Right ventricle myocardium superior (tissue), 1 donor: Measurements from ENCODE around the gene UBE2A. TPM values are rescaled to one million over a fixed set of nuclear protein-coding genes. Genes with fewer than 3 reads are reported as not detected.

Source experiments
- ATAC-seq: fragments of 200-7000 bp; cut with Tn5 transposase; one replicate; pipeline ENCODE4 v1.9.1; 2020; ENCODE audit warnings: mild to moderate bottlenecking; ENCODE audit not compliant: poor library complexity
- DNase-seq: peaks from one replicate; pipeline ENCODE4 v3.0.0-alpha.2; 2020
- intact Hi-C: fragments of 100-400 bp; cut with DNase I; formaldehyde crosslinking; loops from one replicate; pipeline ENCODE4 v1.11.2; 2022
- long read RNA-seq: library from polyadenylated mRNA; unstranded; transcript quantifications from one replicate; pipeline ENCODE4 v2.0.0, GENCODE V29; 2021
- total RNA-seq: library from RNA; stranded (reverse); fragmentation: NEBNext Ultra II Directional; extraction: Animal tissue kit (Norgen Biotek cat#: 25700); gene quantifications from one replicate; pipeline ENCODE4 v1.2.1, GENCODE V29; 2021
- donor health status: DM: no; HTN: yes; CAD: no; lungs with severe emphysema.

Gene UBE2A
- total RNA-seq, result 58.5 TPM
- long read RNA-seq, transcript UBE2A-202 (6 exons, 1,874 nt), result major isoform, 103 of 119 reads
- long read RNA-seq, transcript UBE2A-207 (5 exons, 934 nt), result minor isoform, 8 of 119 reads
- long read RNA-seq, partial matches to known transcripts, result 1 of 119 reads
- long read RNA-seq, other reads (novel, unspliced or antisense), result 2 of 119 reads

GRCh38 chrX:119574394-119575266 lies at the start of gene UBE2A:
Gene UBE2A (plus strand): TSS chrX:119574563. CDS start chrX:119574712, 149 bp downstream.
- ATAC-seq, result peak; percentile 93
- intact Hi-C loops, result no loop called here
- peak; percentile 95 for DNase-seq

- ATAC-seq, result no peak
- intact Hi-C loops, result no loop called here
- DNase-seq, result no peak
Measured at GRCh38 chrX:119529345-119530276, 44.8 kb upstream of the UBE2A start.

DNA sequence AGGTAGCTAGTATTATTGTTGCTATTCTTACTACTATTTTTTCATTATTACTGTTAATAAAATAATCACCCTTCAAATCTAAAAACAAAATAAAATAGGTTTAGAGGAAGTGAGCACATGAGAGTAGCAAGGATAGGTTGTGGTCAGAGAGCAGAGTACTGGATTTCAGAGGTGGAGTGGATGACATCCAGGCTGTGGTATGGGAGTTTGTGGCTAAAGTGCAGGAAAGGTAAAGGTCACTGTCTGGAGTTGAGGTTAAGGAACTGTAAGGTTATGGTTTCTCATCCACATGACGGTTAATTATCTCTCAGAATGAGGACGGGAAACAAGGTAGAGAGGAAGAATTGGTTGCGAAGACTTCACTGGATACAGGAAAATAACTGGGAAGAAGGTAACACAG lies 36.9 kb upstream of the UBE2A start:
- ATAC-seq, result no peak

DNA sequence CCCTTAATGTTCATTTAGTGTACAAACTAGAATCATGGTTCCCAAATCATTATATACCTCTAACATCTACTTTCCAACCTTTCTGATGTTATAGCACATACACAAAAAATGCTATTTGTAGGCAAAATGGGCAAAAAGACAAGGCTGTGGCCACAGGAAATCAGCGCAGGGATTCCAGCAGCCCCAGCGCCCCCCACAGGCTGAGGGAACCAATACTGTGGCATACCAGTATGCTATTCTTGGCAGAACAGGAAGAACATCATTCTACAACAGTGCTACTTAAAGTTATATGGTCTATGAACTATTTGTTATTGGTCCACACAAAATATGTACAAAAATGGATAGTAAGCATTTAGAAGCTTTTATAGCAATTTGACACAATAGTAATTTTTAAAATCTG lies 34.5 kb upstream of the UBE2A start:
- ATAC-seq, result no peak
- intact Hi-C loops, result no loop called here

More for the DNA sequence above, 36.9 kb upstream of the UBE2A start:
- intact Hi-C loops, result no loop called here
- no peak for DNase-seq

DNA sequence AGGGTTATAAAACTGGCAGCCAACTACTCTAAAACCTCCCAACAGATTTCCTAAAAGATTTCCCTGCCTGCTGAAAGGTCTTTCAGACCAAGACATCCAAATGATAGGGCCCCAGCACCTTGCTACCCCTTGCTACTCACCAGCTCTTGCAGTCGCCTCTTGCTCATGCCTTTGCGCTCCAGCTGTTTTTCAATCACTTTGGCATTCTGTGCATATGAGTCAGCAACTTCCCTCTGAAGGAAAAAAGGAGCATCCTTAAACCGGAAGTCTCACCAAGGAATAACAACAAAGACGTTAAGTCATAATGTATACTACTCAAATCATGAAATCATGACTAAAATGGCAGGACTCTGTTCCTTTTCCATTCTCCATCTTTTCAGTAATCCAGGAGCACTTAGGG lies 33.2 kb upstream of the UBE2A start:
- DNase-seq (no peak), ATAC-seq (no peak)
- intact Hi-C loops, result no loop called here

More for the DNA sequence above, 34.5 kb upstream of the UBE2A start:
- DNase-seq, result no peak

DNA sequence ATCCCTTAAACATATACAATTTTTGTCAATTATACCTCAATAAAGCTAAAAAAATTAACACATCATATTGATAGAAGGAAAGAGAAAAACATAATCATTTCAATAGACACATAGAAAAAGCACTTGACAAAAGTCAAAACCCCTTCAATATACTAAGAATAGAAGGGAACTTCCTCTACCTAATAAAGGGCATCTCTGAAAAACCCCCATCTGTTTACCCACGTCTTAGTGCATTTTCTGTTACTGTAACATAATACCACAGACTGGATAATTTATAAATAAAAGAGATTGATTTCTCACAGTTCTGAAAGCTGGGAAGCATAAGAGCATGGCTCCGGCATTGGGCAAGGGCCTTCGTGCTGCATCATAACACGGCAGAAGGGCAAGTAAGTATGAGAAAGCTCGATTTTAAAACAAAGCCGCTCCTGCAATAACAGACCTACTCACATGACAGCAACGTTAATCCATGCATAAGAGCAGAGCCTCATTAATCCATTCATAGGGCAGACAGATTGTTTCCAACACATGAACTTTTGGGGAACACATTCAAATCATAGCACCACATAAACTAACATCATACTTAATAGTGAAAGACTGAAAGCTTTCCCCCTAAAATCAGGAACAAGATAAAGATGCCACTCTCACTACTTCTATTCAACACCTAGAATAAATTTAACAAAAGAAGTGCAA lies 24.9 kb upstream of the UBE2A start:
- DNase-seq (no peak), ATAC-seq (no peak)
- intact Hi-C loops, result no loop called here

- no peak for DNase-seq
- ATAC-seq, result no peak
- intact Hi-C loops, result no loop called here
Measured at GRCh38 chrX:119552508-119552907, 21.9 kb upstream of the UBE2A start.

- ATAC-seq, result peak; percentile 99
- peak; percentile 93 for DNase-seq
- intact Hi-C loops, result no loop called here
Measured at GRCh38 chrX:119565107-119565663, 9.2 kb upstream of the UBE2A start, which contains the start of gene STEEP1. Gene STEEP1 (minus strand): TSS chrX:119565409. CDS start chrX:119565355, 54 bp downstream.

GRCh38 chrX:119570351-119570835 lies 4.0 kb upstream of the UBE2A start:
- intact Hi-C loops, result no loop called here
- no peak for ATAC-seq
- no peak for DNase-seq

DNA sequence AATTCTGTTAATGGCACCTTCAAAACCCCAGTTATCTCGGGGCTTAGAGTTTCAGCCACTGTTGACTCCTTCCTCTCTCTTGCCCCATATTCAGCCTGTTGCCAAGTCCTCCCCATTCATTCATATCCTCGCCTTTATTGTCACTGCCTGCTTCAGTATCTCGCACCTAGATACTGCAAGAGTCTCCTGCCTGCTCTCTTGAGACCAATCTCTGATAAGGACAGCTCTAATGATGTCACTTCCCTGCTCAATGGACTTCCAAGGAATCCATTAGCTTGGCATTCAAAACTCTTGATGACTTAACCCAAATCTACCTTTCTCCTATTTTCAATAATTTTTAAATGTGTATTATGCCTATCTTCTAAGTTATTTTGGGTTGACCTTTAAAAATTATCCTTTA lies 1.1 kb upstream of the UBE2A start:
- DNase-seq (no peak), ATAC-seq (no peak)
- intact Hi-C loops, result no loop called here

GRCh38 chrX:119573840-119574393 lies 446 bp upstream of the UBE2A start:
- DNase-seq, result peak; percentile 39
- intact Hi-C loops, result no loop called here
- ATAC-seq, result peak; percentile 50

GRCh38 chrX:119579414-119579813 lies 5.1 kb downstream of the UBE2A start:
- no peak for DNase-seq
- intact Hi-C loops, result no loop called here
- no peak for ATAC-seq

DNA sequence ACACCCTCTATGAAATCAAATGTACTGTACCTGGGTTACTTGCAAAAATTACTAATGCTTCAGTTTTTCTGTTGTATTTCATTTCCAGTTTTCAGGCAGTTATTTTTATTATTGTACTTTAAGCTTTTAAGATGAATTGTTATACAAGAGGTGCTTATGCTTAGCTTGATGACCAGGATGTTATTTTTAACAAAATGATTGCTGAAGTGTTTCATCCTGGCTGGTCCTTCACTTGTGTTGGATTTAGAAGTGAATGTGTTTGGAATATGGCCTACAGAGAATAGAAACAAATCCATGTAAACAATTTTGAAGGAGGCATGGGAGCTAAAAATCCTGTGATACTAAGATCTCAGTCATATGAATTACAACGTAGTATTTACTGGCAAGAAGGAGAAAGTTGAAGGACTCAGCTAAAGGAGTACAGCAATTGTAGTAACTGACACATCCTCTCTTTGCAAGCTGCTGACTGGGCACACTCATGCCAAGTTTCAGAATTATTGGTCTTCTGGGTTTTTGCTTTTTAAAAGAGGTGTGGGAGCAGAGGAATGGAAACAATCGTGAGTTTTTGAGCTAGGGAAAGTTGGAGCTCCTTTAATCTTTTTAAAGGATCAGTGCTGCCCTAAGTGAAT lies 9.2 kb downstream of the UBE2A start:
- intact Hi-C loops, result no loop called here
- ATAC-seq (peak; percentile 82), DNase-seq (no peak)

DNA sequence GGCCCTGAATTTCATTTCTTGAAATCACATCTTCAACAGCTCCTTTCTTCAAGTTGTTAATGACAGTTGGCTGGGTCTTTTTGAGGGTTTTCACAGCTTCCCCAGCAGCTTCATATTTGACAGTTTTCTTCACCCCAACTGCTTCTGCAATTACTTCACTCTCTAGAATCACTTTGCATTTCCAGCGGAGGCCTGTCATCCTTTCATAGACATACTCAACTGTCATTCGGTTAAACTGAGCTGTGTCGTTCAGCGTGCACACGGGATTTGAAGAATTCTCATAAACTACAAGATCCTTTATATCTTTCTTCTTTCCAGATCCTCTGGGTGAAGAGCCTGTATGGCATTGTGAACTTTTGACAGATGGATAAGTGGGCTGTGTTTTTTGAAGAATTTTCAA lies 15.4 kb downstream of the UBE2A start:
- no peak for ATAC-seq
- DNase-seq, result no peak
- intact Hi-C loops, result no loop called here

GRCh38 chrX:119602701-119603255 lies 28.4 kb downstream of the UBE2A start:
- intact Hi-C loops, result no loop called here
- DNase-seq (no peak), ATAC-seq (no peak)

DNA sequence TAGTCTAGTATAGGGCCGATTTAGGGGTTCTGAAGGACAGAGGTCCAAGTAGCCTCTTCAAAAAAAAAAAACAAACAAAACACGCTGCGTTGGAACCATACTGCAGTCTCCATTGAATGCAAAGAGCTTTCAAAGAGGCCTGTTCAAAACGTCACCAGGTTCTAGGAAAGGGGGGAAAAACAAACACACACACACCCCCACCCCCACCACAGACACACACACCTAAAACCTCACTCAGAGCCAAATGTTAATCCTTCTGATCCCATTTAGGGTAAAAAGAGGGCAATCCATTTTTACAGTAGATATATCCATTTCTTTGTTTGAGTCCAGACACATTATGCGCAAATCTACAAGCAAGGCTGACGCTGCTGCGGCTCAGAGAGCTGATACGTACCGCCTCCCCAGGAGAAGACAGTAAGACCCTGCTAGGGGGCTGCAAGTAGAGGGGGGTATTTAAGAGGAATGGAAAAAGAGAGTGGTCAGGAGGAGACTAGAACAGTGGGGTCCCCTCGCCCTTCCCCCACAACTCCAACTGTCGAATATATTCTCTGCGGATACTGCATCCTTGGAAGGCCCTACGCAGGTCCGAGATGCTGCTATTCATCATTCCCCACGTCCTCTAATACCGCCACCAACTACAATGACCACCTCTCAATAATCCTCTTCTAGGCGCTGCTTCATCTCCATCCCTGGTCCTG lies 30.6 kb downstream of the UBE2A start:
- ATAC-seq, result no peak
- intact Hi-C loops, result no loop called here

More for the DNA sequence above, 30.6 kb downstream of the UBE2A start:
- no peak for DNase-seq
